SK-N-SH (cell line): ENCODE data around the gene RAD51B. TPM values are rescaled to one million over a fixed set of nuclear protein-coding genes. Genes with fewer than 3 reads are reported as not detected.

ENCODE experiments used
- CTCF ChIA-PET: fragments of 300-600, 350-600 bp; formaldehyde crosslinking; extraction: SDS; loops from one replicate; lab custom pipeline; 2021; lab: Yijun Ruan, JAX
- POLR2A ChIA-PET: fragments of 350-600 bp; sonication (Branson Sonifier 250); formaldehyde crosslinking; extraction: SDS; loops from one replicate; lab custom pipeline; 2020; ENCODE audit warnings: antibody characterized with exemption, inconsistent platforms; lab: Yijun Ruan, JAX
- DNase-seq: peaks from one replicate; pipeline ENCODE4 v3.0.0; 2012
- H2AFZ ChIP-seq: fragments of 200-600 bp; sonication (generic); 2 replicates; pipeline ENCODE4 v1.8.1; 2016; ENCODE audit warnings: antibody characterized with exemption, mild to moderate bottlenecking, low read depth
- H3F3A ChIP-seq: fragments of 200-600 bp; sonication (generic); replicated peaks from 2 replicates; pipeline ENCODE3; 2016; ENCODE audit warnings: antibody characterized with exemption, mild to moderate bottlenecking; ENCODE audit not compliant: insufficient read depth
- H3K27ac ChIP-seq, 2 experiments: fragments of 200-500 bp in 1 of 2; fragments of 200-600 bp in 1 of 2; sonication (Bioruptor generic) in 1 of 2; sonication (generic), shearing (Covaris generic) in 1 of 2; 2 replicates each; pipeline versions ENCODE4 v1.5.1 to v1.6.1; 2014 to 2016; ENCODE audit warnings: low read depth in 2 of 2, inconsistent platforms in 1 of 2, low read length in 1 of 2, mild to moderate bottlenecking in 1 of 2, mixed read lengths in 1 of 2
- H3K27me3 ChIP-seq: fragments of 200-600 bp; sonication (generic), shearing (Covaris generic); 2 replicates; pipeline ENCODE4 v1.6.1; 2016; ENCODE audit warnings: mixed run types; ENCODE audit not compliant: insufficient read depth
- H3K36me3 ChIP-seq, 2 experiments: fragments of 200-500 bp in 1 of 2; fragments of 200-600 bp in 1 of 2; sonication (Bioruptor generic) in 1 of 2; sonication (generic) in 1 of 2; replicated peaks in 1 of 2; 2 replicates each; pipeline versions ENCODE3 to v1.5.1; 2014 to 2016; ENCODE audit warnings: low read length in 1 of 2, mild to moderate bottlenecking in 1 of 2; ENCODE audit not compliant: insufficient read depth in 2 of 2, control insufficient read depth in 1 of 2
- H3K4me1 ChIP-seq, 2 experiments: fragments of 200-500 bp in 1 of 2; fragments of 200-600 bp in 1 of 2; sonication (Bioruptor generic) in 1 of 2; sonication (generic), shearing (Covaris generic) in 1 of 2; 2 replicates each; pipeline versions ENCODE4 v1.5.1 to v1.6.1; 2014 to 2016; ENCODE audit warnings: low read depth in 1 of 2, low read length in 1 of 2, mixed run types in 1 of 2; ENCODE audit not compliant: insufficient read depth in 2 of 2, control insufficient read depth in 1 of 2
- H3K4me2 ChIP-seq: fragments of 200-600 bp; sonication (generic), shearing (Covaris generic); 2 replicates; pipeline ENCODE4 v1.6.1; 2017; ENCODE audit warnings: mixed run types
- H3K4me3 ChIP-seq, 2 experiments: fragments of 200-500 bp in 1 of 2; fragments of 200-600 bp in 1 of 2; sonication (Bioruptor generic) in 1 of 2; sonication (generic), shearing (Covaris generic) in 1 of 2; 2 replicates each; pipeline versions ENCODE4 v1.5.1 to v1.8.1; 2014 to 2016; ENCODE audit warnings: low read depth in 2 of 2, inconsistent platforms in 1 of 2, low read length in 1 of 2, mild to moderate bottlenecking in 1 of 2, mixed read lengths in 1 of 2, moderate library complexity in 1 of 2
- H3K79me2 ChIP-seq: fragments of 200-600 bp; sonication (generic); 2 replicates; pipeline ENCODE4 v1.8.1; 2017; ENCODE audit warnings: mild to moderate bottlenecking; ENCODE audit not compliant: insufficient read depth
- H3K9ac ChIP-seq: fragments of 200-600 bp; sonication (generic); 2 replicates; pipeline ENCODE4 v1.6.1; 2017; ENCODE audit warnings: mixed run types
- H3K9me2 ChIP-seq: fragments of 200-600 bp; sonication (generic); 2 replicates; pipeline ENCODE4 v1.6.1; 2017; ENCODE audit warnings: mixed run types
- H3K9me3 ChIP-seq: fragments of 200-600 bp; sonication (generic); 2 replicates; pipeline ENCODE4 v1.6.1; 2017; ENCODE audit warnings: mixed run types, mild to moderate bottlenecking, moderate library complexity
- H4K20me1 ChIP-seq: fragments of 200-600 bp; sonication (generic); 2 replicates; pipeline ENCODE4 v1.6.1; 2017; ENCODE audit warnings: mild to moderate bottlenecking, mixed run types; ENCODE audit not compliant: insufficient read depth
- CHD2 ChIP-seq: fragments of 150-350 bp; IDR thresholded peaks from 2 replicates; pipeline ENCODE4 v1.6.1; 2018; ENCODE audit warnings: low read length; ENCODE audit not compliant: partially characterized antibody
- EP300 ChIP-seq, 2 experiments: IDR thresholded peaks; 2 replicates each; pipeline versions ENCODE4 v1.4.0 to v1.6.1; 2012; ENCODE audit warnings: borderline replicate concordance in 1 of 2, low read depth in 1 of 2, low read length in 1 of 2
- EZH2phosphoT487 ChIP-seq: fragments of 200-600 bp; sonication (generic); IDR thresholded peaks from 2 replicates; pipeline ENCODE4 v1.6.1; 2017; ENCODE audit warnings: low read depth, mixed run types, mild to moderate bottlenecking, antibody characterized with exemption, moderate library complexity, borderline replicate concordance
- FOXM1 ChIP-seq: IDR thresholded peaks from 2 replicates; pipeline ENCODE4 v1.4.0; 2012; ENCODE audit warnings: low read depth, mild to moderate bottlenecking
- GATA2 ChIP-seq: sonication (generic); formaldehyde crosslinking; IDR thresholded peaks from 2 replicates; pipeline ENCODE4 v1.5.0; 2020; ENCODE audit warnings: mild to moderate bottlenecking, missing genetic modification reagents
- JUND ChIP-seq: IDR thresholded peaks from 2 replicates; pipeline ENCODE4 v1.4.0; 2012
- MXI1 ChIP-seq: IDR thresholded peaks from 2 replicates; pipeline ENCODE4 v1.6.1; 2012; ENCODE audit warnings: mild to moderate bottlenecking, low read depth, low read length, improper control_type of control experiment
- NRF1 ChIP-seq: IDR thresholded peaks from 2 replicates; pipeline ENCODE4 v1.6.1; 2012; ENCODE audit warnings: low read depth, mild to moderate bottlenecking, low read length
- RCOR1 ChIP-seq: fragments of 150-350 bp; IDR thresholded peaks from 2 replicates; pipeline ENCODE4 v1.6.1; 2017; ENCODE audit warnings: antibody characterized with exemption, low read length
- RFX5 ChIP-seq: IDR thresholded peaks from 2 replicates; pipeline ENCODE4 v1.6.1; 2012; ENCODE audit warnings: mild to moderate bottlenecking, improper control_type of control experiment, low read length
- TAF1 ChIP-seq: IDR thresholded peaks from 2 replicates; pipeline ENCODE4 v1.6.1; 2012; ENCODE audit warnings: low read depth, mild to moderate bottlenecking, low read length, moderate library complexity, borderline replicate concordance
- TEAD4 ChIP-seq: IDR thresholded peaks from 2 replicates; pipeline ENCODE4 v1.4.0; 2012; ENCODE audit warnings: mild to moderate bottlenecking, borderline replicate concordance; ENCODE audit not compliant: insufficient read depth
- YY1 ChIP-seq: IDR thresholded peaks from 2 replicates; pipeline ENCODE4 v1.4.0; 2012; ENCODE audit warnings: low read depth, mild to moderate bottlenecking
- WGBS: methylation state at CpG from one replicate; pipeline ENCODE4 v1.1.6; 2017; ENCODE audit warnings: low lambda C conversion rate; 5-methylcytosine and 5-hydroxymethylcytosine counted together
- polyA plus RNA-seq, 3 experiments: library from polyadenylated mRNA; depleted of rRNA; stranded (reverse); fragments of >200 nt; gene quantifications; 2 replicates each; pipeline ENCODE4 v1.2.3, GENCODE V29; 2012
- TF ChIP-seq, protein P1 (sequence below): fragments of 200-600 bp; sonication (generic); IDR thresholded peaks from 2 replicates; pipeline ENCODE4 v1.6.1; 2017; ENCODE audit warnings: antibody characterized with exemption, mild to moderate bottlenecking, moderate library complexity
- TF ChIP-seq, protein P2 (sequence below): IDR thresholded peaks from 2 replicates; pipeline ENCODE4 v1.4.0; 2012; ENCODE audit warnings: low read depth, borderline replicate concordance

Gene RAD51B
- polyA plus RNA-seq, 1 of the 3 experiments (the other 2 are of a cell fraction), result 6.0 TPM

DNA sequence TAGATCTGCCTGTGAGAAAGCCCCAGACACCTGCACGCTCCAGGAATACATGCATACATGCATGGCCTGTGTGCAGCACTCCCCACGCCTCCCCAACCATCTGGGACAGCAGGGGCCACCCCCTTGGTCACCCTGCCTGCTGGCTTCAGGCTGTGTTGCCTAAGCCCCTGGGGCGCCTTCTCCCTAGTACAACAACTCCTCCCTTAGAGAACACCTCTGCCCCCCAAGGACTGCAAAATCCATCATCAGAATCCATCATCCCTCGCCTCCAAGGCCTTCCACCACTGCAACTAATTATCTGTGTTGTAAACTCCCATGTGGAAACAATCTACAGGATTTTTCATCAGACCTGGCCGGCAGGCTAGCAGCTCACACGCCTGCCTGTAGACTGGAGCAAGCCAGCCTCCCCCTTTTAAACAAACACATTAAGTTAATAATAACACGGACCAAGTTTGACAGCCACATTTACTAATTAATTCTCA is 936.5 kb downstream of the RAD51B start:
- no peaks in the 10 kb centered on the region for H3K79me2 ChIP-seq
- H3K4me1 ChIP-seq, result peaks cover 0 to 13% of the 10 kb centered on the region in 2 experiments; a peak in 2 of 4 replicates
- TF ChIP-seq CHD2 (peak; percentile 13), EP300 (IDR thresholded peaks at IDR 0.05; ENCODE audit: borderline replicate concordance in 1 of 2, low read depth in 1 of 2, low read length in 1 of 2) (peak in 1 of 2 experiments; percentile 24; a peak in 1 of 4 replicates), RFX5 (no peak), RCOR1 (peak; percentile 50; the same call in 1 of the 2 replicates), GATA2 (CRISPR knock-in tag) (peak; percentile 28; the same call in 1 of the 2 replicates), MXI1 (peak; percentile 47; the same call in 1 of the 2 replicates), JUND (no peak)
- TF ChIP-seq, protein P1, sequence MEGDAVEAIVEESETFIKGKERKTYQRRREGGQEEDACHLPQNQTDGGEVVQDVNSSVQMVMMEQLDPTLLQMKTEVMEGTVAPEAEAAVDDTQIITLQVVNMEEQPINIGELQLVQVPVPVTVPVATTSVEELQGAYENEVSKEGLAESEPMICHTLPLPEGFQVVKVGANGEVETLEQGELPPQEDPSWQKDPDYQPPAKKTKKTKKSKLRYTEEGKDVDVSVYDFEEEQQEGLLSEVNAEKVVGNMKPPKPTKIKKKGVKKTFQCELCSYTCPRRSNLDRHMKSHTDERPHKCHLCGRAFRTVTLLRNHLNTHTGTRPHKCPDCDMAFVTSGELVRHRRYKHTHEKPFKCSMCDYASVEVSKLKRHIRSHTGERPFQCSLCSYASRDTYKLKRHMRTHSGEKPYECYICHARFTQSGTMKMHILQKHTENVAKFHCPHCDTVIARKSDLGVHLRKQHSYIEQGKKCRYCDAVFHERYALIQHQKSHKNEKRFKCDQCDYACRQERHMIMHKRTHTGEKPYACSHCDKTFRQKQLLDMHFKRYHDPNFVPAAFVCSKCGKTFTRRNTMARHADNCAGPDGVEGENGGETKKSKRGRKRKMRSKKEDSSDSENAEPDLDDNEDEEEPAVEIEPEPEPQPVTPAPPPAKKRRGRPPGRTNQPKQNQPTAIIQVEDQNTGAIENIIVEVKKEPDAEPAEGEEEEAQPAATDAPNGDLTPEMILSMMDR, result no peak
- H3K36me3 ChIP-seq, result no peaks in the 10 kb centered on the region
- H4K20me1 ChIP-seq, result no peaks in the 10 kb centered on the region
- peaks cover 5% of the 10 kb centered on the region for H3F3A ChIP-seq
- CTCF ChIA-PET, result interaction anchor here (1.0 to 2.9 kb wide), 4 partner anchors 11 to 507 kb away, joined by 3 to 6 read pairs (median 4); no protein-coding TSS in a partner anchor
- H3K27me3 ChIP-seq, result no peaks in the 10 kb centered on the region
- no peaks in the 10 kb centered on the region for H3K9me2 ChIP-seq
- POLR2A ChIA-PET, result no interaction called here
- no peak overlapping the region for H3K4me3 ChIP-seq
- no peaks in the 10 kb centered on the region for H3K9me3 ChIP-seq
- H3K4me2 ChIP-seq, result no peak overlapping the region
- H3K27ac ChIP-seq, result peak overlapping the region in 1 of 2 experiments; percentile 47; a peak in 2 of 4 replicates
- peak; percentile 65 for DNase-seq
- no peak overlapping the region for H2AFZ ChIP-seq
- 64% methylated on average over 5 of the region's 7 CpGs for whole genome bisulfite sequencing
- no peak overlapping the region for H3K9ac ChIP-seq

DNA sequence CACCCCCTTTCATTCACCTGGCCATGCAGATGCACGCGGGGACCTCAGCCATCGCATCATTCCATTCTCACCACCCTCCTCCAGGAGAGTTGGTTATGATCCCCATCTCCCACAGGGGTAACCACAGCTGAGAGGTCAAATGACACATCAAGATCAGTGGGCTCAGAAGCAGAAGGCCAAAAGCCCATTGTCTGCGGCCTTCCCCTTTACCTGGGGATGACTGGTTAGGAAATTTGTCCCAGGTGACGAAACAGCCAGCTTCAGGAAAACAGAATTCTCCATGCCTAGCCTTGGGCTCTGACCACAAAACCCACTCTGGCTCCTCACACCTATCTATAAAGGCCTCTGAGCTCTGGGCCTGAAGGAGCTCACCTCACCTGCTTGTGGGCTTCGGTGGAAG is 937.2 kb downstream of the RAD51B start:
- H3K4me3 ChIP-seq, result no peak overlapping the region
- no peak overlapping the region for H3K27ac ChIP-seq
- no peaks in the 10 kb centered on the region for H3K79me2 ChIP-seq
- H4K20me1 ChIP-seq, result no peaks in the 10 kb centered on the region
- H3K9ac ChIP-seq, result no peak overlapping the region
- H2AFZ ChIP-seq, result no peak overlapping the region
- peaks cover 0 to 13% of the 10 kb centered on the region in 2 experiments; a peak in 2 of 4 replicates for H3K4me1 ChIP-seq
- no peaks in the 10 kb centered on the region for H3K9me2 ChIP-seq
- TF ChIP-seq GATA2 (CRISPR knock-in tag), result no peak
- ChIA-PET CTCF (interaction anchor here (1.2 to 2.9 kb wide), 3 partner anchors 31 to 508 kb away, joined by 3 to 6 read pairs (median 3); no protein-coding TSS in a partner anchor), POLR2A (no interaction called here)
- WGBS, result 82% methylated on average over 6 of the region's 6 CpGs
- no peaks in the 10 kb centered on the region for H3K27me3 ChIP-seq
- no peaks in the 10 kb centered on the region for H3K9me3 ChIP-seq
- no peaks in the 10 kb centered on the region for H3K36me3 ChIP-seq
- H3F3A ChIP-seq, result peaks cover 5% of the 10 kb centered on the region
- H3K4me2 ChIP-seq, result no peak overlapping the region
- no peak for DNase-seq

DNA sequence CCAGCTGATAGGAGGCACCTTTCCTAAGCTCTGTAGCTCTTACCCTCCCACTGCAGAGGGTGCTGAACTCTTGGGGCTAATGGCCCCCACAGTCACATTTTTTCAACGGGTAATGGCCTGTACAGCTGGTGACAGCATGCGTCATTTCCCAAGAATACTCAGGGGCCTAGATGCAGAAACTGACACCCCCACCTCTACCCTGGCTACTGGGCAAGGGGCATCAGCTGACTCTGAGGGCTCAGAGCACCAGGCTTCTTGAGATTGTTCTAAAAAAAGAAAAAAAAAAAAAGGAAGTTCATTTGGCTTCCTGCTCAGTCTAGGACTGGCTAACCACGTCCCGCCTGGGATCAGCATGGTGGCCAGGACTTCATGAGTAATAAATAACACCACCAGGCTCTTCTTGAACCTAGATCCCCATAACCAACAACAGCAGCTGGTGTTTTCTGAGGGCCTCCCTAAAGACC is 938.1 kb downstream of the RAD51B start:
- Histone ChIP-seq H3K27ac (no peak overlapping the region), H3K9ac (no peak overlapping the region), H2AFZ (no peak overlapping the region), H4K20me1 (no peaks in the 10 kb centered on the region), H3K9me3 (no peaks in the 10 kb centered on the region), H3K36me3 (no peaks in the 10 kb centered on the region), H3K4me2 (no peak overlapping the region), H3F3A (peaks cover 5% of the 10 kb centered on the region), H3K4me1 (peaks cover 0 to 17% of the 10 kb centered on the region in 2 experiments; a peak in 2 of 4 replicates), H3K27me3 (no peaks in the 10 kb centered on the region), H3K9me2 (no peaks in the 10 kb centered on the region), H3K79me2 (no peaks in the 10 kb centered on the region), H3K4me3 (no peak overlapping the region)
- no peak for DNase-seq
- 88% methylated on average over 4 of the region's 4 CpGs for WGBS
- POLR2A ChIA-PET, result no interaction called here
- CTCF ChIA-PET, result interaction anchor here (2.9 kb wide), 1 partner anchor 31 kb away, joined by 6 read pairs; no protein-coding TSS in a partner anchor
- TF ChIP-seq, protein P2, sequence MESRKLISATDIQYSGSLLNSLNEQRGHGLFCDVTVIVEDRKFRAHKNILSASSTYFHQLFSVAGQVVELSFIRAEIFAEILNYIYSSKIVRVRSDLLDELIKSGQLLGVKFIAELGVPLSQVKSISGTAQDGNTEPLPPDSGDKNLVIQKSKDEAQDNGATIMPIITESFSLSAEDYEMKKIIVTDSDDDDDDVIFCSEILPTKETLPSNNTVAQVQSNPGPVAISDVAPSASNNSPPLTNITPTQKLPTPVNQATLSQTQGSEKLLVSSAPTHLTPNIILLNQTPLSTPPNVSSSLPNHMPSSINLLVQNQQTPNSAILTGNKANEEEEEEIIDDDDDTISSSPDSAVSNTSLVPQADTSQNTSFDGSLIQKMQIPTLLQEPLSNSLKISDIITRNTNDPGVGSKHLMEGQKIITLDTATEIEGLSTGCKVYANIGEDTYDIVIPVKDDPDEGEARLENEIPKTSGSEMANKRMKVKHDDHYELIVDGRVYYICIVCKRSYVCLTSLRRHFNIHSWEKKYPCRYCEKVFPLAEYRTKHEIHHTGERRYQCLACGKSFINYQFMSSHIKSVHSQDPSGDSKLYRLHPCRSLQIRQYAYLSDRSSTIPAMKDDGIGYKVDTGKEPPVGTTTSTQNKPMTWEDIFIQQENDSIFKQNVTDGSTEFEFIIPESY, result no peak
- TF ChIP-seq TEAD4 (no peak), EZH2phosphoT487 (no peak), RCOR1 (no peak), TAF1 (no peak), EP300 (IDR thresholded peaks at IDR 0.05; ENCODE audit: borderline replicate concordance in 1 of 2, low read depth in 1 of 2, low read length in 1 of 2) (no peak), FOXM1 (no peak), NRF1 (no peak), YY1 (no peak)
